ENCODE data around the gene ZDHHC7.

The ZDHHC7 gene

DNA sequence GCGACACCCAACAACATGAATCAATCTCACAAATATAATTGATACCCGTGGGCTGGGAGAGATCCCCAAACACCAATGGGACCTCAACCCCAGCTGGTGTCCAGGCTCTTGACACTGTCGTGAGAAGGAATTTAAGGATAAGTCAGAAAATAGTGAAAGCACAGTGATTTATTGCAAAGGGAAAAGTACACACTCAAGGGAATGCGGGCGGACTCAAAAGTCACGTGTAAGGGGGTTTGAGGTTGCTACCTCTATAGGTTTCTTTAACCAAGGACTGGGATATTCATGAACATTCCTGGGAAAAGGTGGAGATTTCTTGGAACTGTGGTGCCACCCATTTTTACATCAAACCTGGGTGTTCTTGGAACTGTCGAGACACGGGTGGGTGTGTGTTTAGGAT lies 6.3 kb upstream of the ZDHHC7 start:
- TF ChIP-seq, protein P1, sequence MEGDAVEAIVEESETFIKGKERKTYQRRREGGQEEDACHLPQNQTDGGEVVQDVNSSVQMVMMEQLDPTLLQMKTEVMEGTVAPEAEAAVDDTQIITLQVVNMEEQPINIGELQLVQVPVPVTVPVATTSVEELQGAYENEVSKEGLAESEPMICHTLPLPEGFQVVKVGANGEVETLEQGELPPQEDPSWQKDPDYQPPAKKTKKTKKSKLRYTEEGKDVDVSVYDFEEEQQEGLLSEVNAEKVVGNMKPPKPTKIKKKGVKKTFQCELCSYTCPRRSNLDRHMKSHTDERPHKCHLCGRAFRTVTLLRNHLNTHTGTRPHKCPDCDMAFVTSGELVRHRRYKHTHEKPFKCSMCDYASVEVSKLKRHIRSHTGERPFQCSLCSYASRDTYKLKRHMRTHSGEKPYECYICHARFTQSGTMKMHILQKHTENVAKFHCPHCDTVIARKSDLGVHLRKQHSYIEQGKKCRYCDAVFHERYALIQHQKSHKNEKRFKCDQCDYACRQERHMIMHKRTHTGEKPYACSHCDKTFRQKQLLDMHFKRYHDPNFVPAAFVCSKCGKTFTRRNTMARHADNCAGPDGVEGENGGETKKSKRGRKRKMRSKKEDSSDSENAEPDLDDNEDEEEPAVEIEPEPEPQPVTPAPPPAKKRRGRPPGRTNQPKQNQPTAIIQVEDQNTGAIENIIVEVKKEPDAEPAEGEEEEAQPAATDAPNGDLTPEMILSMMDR (IDR thresholded peaks at IDR 0.05; ENCODE audit: low read depth, low read length) = no peak
- no peak overlapping the region for H3K4me3 ChIP-seq (replicated peaks in 1 of 2; ENCODE audit: low read depth in 2 of 2, low read length in 2 of 2)
- no peak for DNase-seq (ENCODE audit: low read depth in 2 of 2)

DNA sequence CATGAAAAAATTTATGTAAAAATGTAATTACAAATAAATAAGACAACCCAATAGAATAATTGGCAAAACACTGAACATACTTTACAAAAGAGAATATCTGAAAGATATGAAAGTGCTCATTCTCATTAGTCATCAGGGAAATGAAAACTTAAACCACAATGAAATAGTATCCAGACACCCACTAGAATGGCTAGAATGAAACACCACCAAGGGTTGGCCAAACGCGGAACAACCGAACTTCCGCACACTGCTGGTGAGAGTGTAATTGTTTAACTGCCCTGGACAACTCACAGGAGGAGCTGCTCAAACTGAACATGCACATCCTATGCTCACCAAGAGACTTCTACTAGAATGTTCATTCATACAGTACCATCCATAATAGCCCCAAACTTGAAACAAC lies 5.8 kb upstream of the ZDHHC7 start:
- no peak overlapping the region for H3K4me3 ChIP-seq (replicated peaks in 1 of 2; ENCODE audit: low read depth in 2 of 2, low read length in 2 of 2)
- no peak for DNase-seq (ENCODE audit: low read depth in 2 of 2)
- TF ChIP-seq, protein P1 (IDR thresholded peaks at IDR 0.05; ENCODE audit: low read depth, low read length) = no peak

- TF ChIP-seq, protein P1 (IDR thresholded peaks at IDR 0.05; ENCODE audit: low read depth, low read length) = no peak
- DNase-seq (ENCODE audit: low read depth in 2 of 2) = no peak
These were observed 4.3 kb upstream of the ZDHHC7 start for GRCh38 chr16:85015481-85016187.

GRCh38 chr16:85014311-85014710 lies 3.0 kb upstream of the ZDHHC7 start:
- TF ChIP-seq, protein P1 (IDR thresholded peaks at IDR 0.05; ENCODE audit: low read depth, low read length) = no peak
- no peak for DNase-seq (ENCODE audit: low read depth in 2 of 2)

More at GRCh38 chr16:85015481-85016187, 4.3 kb upstream of the ZDHHC7 start:
- no peak overlapping the region for H3K4me3 ChIP-seq (replicated peaks in 1 of 2; ENCODE audit: low read depth in 2 of 2, low read length in 2 of 2)

GRCh38 chr16:85011846-85012284 lies 530 bp upstream of the ZDHHC7 start:
- TF ChIP-seq, protein P1 (IDR thresholded peaks at IDR 0.05; ENCODE audit: low read depth, low read length) = no peak
- no peak for DNase-seq (ENCODE audit: low read depth in 2 of 2)
- H3K4me3 ChIP-seq (replicated peaks in 1 of 2; ENCODE audit: low read depth in 2 of 2, low read length in 2 of 2) = peak overlapping the region; percentile 81 to 91

More at GRCh38 chr16:85014311-85014710, 3.0 kb upstream of the ZDHHC7 start:
- no peak overlapping the region for H3K4me3 ChIP-seq (replicated peaks in 1 of 2; ENCODE audit: low read depth in 2 of 2, low read length in 2 of 2)

- TF ChIP-seq, protein P1 (IDR thresholded peaks at IDR 0.05; ENCODE audit: low read depth, low read length) = no peak
- DNase-seq (ENCODE audit: low read depth in 2 of 2) = no peak
- H3K4me3 ChIP-seq (replicated peaks in 1 of 2; ENCODE audit: low read depth in 2 of 2, low read length in 2 of 2) = peak overlapping the region; percentile 81 to 91
These were observed 847 bp downstream of the ZDHHC7 start for GRCh38 chr16:85010446-85010930.

Data from cardiac fibroblast (primary cell).